ENCODE measurements around the gene GFOD1. TPM values are rescaled to one million over a fixed set of nuclear protein-coding genes. Genes with fewer than 3 reads are reported as not detected.

GFOD1 gene
- total RNA-seq, 2 experiments from 2014 or later = 22.6 to 35.0 TPM

GRCh38 chr6:13452346-13453117 is 34.9 kb downstream of the GFOD1 start:
- Histone ChIP-seq H3K9me3 (ENCODE audit: low read length) (0 out of 2 replicates have a peak, but pooled peaks cover 7% of the 10 kb centered on the region), H3K9me2 (ENCODE audit: insufficient read depth, low read length) (no peaks in the 10 kb centered on the region), H3K27ac (ENCODE audit: low read depth, low read length, poor library complexity, severe bottlenecking) (no peak overlapping the region), H2AFZ (ENCODE audit: low read length) (no peak overlapping the region), H4K20me1 (ENCODE audit: insufficient read depth, low read length) (no peaks in the 10 kb centered on the region), H3K4me2 (ENCODE audit: low read length) (no peak overlapping the region), H3K4me1 (ENCODE audit: insufficient read depth, low read length, poor library complexity, severe bottlenecking) (peaks cover 47% of the 10 kb centered on the region), H3K36me3 (ENCODE audit: insufficient read depth, low read length) (peaks cover 42% of the 10 kb centered on the region), H3K79me2 (ENCODE audit: insufficient read depth, low read depth, low read length) (peaks cover 30% of the 10 kb centered on the region; the same call in 1 of the 2 replicates), H3K4me3 (ENCODE audit: low read depth, low read length, poor library complexity, severe bottlenecking) (no peak overlapping the region)
- TF ChIP-seq CTCF (conservative IDR thresholded peaks at IDR 0.05; ENCODE audit: low read length) = no peak
- no peak for TF ChIP-seq EZH2phosphoT487 (IDR thresholded peaks at IDR 0.05; ENCODE audit: borderline replicate concordance, low read depth, low read length)
- POLR2A ChIA-PET = interaction anchor here (0.6 to 2.7 kb wide), 5 partner anchors 9 to 101 kb away, joined by 3 to 8 read pairs (median 3); no protein-coding TSS in a partner anchor
- CTCF ChIA-PET (ENCODE audit: unreplicated experiment) = interaction anchor here (0.6 to 0.9 kb wide), 2 partner anchors 13 to 122 kb away, joined by 3 read pairs; partner anchors contain the start of gene SIRT5
- no TSS peak for BruUV-seq (replicated peaks)
- intact Hi-C loops (cut with micrococcal nuclease; ENCODE audit: unreplicated experiment) = no loop called here
- no peak for DNase-seq (ENCODE audit: low spot score)

- intact Hi-C loops (cut with micrococcal nuclease; ENCODE audit: unreplicated experiment) = no loop called here
- peaks cover 42% of the 10 kb centered on the region for H3K36me3 ChIP-seq (ENCODE audit: insufficient read depth, low read length)
These were observed 36.1 kb downstream of the GFOD1 start for GRCh38 chr6:13451181-13451895.

More at GRCh38 chr6:13451181-13451895, 36.1 kb downstream of the GFOD1 start:
- no peak overlapping the region for H3K4me2 ChIP-seq (ENCODE audit: low read length)
- ChIA-PET CTCF (ENCODE audit: unreplicated experiment) (no interaction called here), POLR2A (interaction anchor here (0.6 to 1.0 kb wide), 2 partner anchors 26 to 282 kb away, joined by 3 read pairs; no protein-coding TSS in a partner anchor)
- no TSS peak for BruUV-seq (replicated peaks)
- H3K27ac ChIP-seq (ENCODE audit: low read depth, low read length, poor library complexity, severe bottlenecking) = no peak overlapping the region
- no peaks in the 10 kb centered on the region for H4K20me1 ChIP-seq (ENCODE audit: insufficient read depth, low read length)
- peaks cover 18% of the 10 kb centered on the region; the same call in 1 of the 2 replicates for H3K79me2 ChIP-seq (ENCODE audit: insufficient read depth, low read depth, low read length)
- no peak for DNase-seq (ENCODE audit: low spot score)
- 0 out of 2 replicates have a peak, but pooled peaks cover 7% of the 10 kb centered on the region for H3K9me3 ChIP-seq (ENCODE audit: low read length)
- H2AFZ ChIP-seq (ENCODE audit: low read length) = no peak overlapping the region
- peaks cover 35% of the 10 kb centered on the region for H3K4me1 ChIP-seq (ENCODE audit: insufficient read depth, low read length, poor library complexity, severe bottlenecking)
- TF ChIP-seq EZH2phosphoT487 (IDR thresholded peaks at IDR 0.05; ENCODE audit: borderline replicate concordance, low read depth, low read length) = no peak
- no peak for TF ChIP-seq CTCF (conservative IDR thresholded peaks at IDR 0.05; ENCODE audit: low read length)
- H3K4me3 ChIP-seq (ENCODE audit: low read depth, low read length, poor library complexity, severe bottlenecking) = no peak overlapping the region
- H3K9me2 ChIP-seq (ENCODE audit: insufficient read depth, low read length) = no peaks in the 10 kb centered on the region

Data from OCI-LY7 (cell line).